Kasumi-1 (cell line): Measurements from ENCODE around the gene ZNF235.
"Not testable (repeated sequence)": the region's sequence is repeated elsewhere in the genome, so short reads cannot be mapped to it uniquely, and the experiment has no call there.

Experiments used
- DNase-seq, 2 experiments: peaks; one replicate each; lab custom pipeline; 2025; lab: John Stamatoyannopoulos, UW

Gene ZNF235

GRCh38 chr19:44304659-44305193, at the start of gene ZNF235:
TSS of gene ZNF235 (minus strand) at chr19:44305025. CDS start at chr19:44303404, 1,621 bp downstream.
- peak; percentile 97 for DNase-seq

DNA sequence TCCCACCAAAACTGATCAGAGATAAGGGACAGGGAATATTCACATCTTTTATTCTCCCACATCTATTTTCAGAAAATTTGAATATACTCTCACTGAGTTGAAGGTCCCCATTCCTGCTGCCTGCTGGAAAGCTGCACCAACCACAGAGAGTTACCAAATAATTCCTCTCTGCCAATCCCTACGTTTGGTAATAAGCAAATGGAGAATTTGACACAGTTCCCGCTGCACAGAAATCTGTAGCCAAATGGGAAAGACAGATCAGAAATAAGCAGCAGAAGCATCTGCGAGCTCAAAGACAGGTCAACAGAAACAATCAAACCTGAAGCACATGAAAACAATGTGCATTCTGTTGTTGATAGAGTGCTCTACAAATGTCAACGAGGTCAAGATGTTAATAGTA, 41.7 kb upstream of the ZNF235 start:
- DNase-seq = no peak

GRCh38 chr19:44345959-44346358, 41.1 kb upstream of the ZNF235 start:
- DNase-seq = no peak

DNA sequence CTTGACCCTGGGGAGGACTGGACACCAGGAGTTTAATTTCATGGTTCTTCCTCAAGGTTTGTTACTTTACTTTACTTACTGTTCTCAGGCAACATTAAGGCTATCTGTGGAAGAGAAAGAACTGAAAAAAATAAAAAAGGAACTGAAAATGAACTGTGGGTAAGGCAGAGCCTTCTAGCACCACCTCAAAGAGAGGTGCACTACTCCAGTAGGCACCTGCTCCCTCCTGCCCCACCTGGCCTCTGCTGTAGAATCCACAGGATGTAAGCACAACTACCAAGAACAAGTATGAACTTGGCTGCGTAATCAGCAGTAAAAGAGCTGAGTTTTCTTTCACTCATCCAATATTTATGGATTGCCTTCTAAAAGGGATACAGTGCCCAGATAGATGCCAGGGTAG, 39.4 kb upstream of the ZNF235 start:
- no peak for DNase-seq

DNA sequence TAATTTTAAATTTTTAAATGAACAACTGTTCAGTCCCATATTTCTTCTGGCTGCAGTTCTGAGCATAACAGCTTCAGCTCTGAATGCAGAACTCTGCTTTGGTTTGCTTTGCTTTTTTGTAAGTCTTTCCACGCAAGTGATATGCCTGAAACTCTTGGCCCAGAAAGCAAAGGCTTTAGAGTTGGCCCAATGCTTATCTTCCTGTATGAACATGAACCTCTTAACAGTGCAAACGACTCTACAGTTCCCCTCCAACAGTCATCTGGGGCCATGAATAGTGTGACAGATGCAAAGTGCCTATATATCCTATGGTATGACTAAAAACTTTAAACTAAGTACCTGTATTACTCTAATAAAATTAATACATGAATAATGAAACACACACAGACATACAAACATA, 37.0 kb upstream of the ZNF235 start:
- no peak for DNase-seq

GRCh38 chr19:44334639-44335038, 29.8 kb upstream of the ZNF235 start:
- DNase-seq = not testable (repeated sequence)

- no peak for DNase-seq
Measured at GRCh38 chr19:44332145-44332544, 27.3 kb upstream of the ZNF235 start.

DNA sequence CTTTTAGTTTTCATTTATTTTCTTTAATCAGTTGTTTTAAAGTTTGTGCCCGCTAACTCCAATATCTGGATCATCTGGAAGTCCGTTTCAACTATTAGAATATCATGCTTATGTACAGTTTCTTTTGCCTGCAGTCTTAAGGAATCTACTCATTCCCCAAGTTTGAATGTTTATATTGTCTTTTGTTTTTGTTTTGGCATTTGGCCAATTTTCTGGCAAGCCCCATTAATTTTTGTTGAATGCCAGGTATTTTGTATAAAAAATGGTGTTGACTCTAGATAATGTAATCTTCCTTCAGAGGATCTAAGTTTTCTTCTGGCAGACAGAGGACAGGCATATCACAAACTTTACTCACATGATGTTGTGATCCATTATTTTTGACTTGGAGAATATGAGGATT, 11.1 kb upstream of the ZNF235 start:
- DNase-seq = no peak

DNA sequence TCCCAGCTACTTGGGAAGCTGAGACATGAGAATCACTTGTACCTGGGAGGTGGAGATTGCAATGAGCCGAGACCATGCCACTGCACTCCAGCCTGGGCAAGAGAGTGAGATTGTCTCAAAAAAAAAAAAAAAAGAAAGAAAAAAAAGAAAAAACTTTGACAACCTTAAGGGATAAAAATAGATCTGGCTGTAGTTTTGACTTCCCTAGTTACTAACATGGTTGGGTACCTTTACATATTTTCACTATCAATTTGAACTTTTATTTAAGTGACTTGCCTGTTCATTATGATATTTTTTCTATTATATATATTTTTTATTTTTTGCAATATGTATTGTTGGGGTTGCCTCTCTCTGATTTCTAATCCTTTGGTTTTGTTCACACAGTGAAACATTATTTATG, 8.4 kb upstream of the ZNF235 start:
- no peak for DNase-seq

DNA sequence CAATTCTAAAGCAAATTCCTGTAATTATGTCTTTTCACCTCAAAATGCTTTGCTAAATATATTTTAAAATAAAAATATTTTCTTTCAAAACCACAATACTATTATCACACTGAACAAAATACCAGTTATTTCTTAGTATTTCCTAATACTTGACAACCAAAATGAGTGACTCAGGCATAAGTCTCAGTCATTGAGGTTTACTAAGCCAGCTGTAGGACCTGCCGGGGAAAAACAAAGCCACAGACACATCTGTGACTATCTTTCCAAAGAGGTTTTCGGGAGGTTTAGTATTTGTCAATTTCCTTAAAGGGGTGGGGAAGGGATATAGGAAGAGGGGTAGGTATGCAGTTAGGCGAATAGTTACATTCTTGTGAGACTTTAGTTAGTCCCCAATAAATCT, 3.2 kb upstream of the ZNF235 start:
- DNase-seq = no peak

GRCh38 chr19:44306283-44306682, 1.5 kb upstream of the ZNF235 start:
- no peak for DNase-seq

- no peak for DNase-seq
Measured at GRCh38 chr19:44305457-44305856, 632 bp upstream of the ZNF235 start.

GRCh38 chr19:44303976-44304568, 753 bp downstream of the ZNF235 start:
- peak in 1 of 2 experiments; percentile 39 for DNase-seq

- no peak for DNase-seq
Measured at GRCh38 chr19:44303320-44303719, 1.5 kb downstream of the ZNF235 start.

GRCh38 chr19:44284968-44285367, 19.9 kb downstream of the ZNF235 start:
- no peak for DNase-seq

DNA sequence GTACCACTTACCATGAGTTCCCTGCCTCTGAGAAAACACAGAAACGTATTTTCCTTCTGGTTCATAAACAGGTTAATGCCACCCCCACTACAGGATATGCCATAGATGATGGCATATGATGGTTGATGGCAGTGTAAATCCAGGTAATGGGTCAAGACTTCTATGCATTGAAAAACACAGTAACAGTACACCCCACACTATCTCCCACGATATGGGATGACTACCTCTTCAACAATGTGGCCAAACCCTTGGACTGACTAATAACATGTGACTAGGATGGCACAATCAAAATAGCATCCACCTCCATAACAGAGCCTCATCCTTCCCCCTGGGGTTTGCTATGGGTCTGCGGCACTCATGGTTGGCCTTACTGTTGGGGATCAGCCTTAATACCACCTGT, 22.0 kb downstream of the ZNF235 start:
- DNase-seq = no peak

GRCh38 chr19:44280916-44281315, 23.9 kb downstream of the ZNF235 start:
- peak; percentile 52 to 77 for DNase-seq

- no peak for DNase-seq
Measured at GRCh38 chr19:44278181-44278690, 26.6 kb downstream of the ZNF235 start.

DNA sequence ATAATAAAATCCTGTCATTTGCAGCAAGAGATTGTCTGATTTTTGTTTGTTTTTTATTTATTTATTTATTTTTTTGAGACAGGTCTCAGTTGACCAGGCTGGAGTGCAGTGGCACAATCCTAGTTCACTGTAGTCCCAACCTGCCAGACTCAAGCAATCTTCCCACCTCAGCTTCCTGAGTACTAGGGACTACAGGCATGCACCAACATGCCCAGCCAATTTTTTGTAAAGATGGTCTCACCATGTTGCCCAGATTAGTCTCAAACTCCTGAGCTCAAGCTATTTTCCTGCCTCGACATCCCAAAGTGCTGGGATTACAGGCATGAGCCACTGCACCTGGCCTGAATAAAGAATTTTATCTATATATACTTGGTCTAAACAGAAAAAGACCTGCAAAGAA, 27.5 kb downstream of the ZNF235 start:
- DNase-seq = no peak

DNA sequence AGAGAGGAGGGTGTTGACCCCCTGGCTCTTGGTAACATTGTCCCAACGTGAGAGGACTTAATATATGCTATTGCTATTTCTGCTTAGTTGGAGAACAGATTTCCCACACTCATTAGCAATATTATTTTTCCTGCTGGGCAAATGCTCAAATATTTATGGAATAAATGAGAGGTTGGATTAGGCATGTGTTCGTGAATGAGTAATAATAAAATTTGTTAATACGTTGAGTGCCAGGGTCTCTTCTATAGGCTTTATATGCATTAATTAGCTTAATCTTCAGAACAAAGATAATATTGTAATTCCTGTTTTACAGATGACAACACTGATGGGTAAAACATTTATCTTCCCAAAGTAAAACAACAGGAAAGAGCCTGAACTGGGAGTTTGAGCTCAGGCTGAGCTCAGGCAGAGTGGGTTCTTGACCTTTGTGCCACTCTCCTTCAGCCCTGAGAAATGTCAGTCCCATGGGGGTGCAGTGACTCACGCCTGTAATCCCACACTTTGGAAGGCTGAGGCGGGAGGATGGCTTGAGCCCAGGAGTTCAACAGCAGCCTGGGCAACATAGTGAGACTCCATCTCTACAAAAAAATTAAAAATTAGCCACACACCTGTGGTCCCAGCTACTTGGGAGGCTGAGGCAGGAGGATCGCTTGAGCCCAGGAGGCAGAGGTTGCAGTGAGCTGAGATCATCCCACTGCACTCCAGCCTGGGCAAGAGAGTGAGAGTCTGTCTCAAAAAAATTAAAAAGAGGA, 44.0 kb downstream of the ZNF235 start:
- no peak for DNase-seq

DNA sequence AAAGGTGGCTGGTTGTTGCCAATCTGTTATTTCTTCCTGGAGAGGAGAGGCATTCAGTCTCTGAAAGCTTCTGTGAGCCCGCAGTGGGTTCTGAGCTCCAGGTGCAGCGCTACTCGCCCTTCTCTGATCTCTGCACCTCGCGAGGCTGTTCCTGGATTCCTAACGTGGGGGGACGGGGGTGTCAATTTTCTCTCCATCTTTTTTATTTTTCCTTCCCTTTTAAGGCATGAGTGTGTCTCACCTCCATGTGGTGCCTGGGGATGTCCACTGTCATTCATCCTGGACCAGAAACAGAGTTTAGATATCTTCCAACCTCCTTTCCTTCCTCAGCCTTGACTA, 44.5 kb downstream of the ZNF235 start:
- DNase-seq = no peak

DNA sequence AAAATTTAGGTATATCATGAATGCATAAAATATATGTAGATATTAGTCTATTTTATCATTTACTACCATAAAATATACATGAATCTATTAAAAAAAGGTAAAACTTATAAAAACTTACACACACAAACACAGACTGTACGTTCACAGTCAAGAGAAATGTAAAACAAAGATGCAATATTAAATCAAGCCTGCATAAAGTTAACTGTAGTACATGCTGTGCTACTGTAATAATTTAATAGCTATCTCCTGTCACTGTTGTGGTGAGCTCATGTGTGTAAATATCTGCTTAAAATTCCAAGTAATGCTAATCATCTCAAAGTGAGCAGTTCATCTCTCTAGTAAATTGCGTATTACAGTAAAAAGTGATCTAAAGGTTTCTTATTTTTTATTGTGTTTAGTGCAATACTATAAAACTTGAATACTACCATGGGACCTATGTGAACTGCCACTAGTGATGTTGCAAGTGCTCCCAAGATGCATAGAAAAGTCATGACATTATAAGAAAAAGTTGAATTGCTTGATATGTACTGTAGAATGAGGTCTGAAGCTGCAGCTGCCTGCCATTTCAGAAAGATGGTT, 45.9 kb downstream of the ZNF235 start:
- no peak for DNase-seq

DNA sequence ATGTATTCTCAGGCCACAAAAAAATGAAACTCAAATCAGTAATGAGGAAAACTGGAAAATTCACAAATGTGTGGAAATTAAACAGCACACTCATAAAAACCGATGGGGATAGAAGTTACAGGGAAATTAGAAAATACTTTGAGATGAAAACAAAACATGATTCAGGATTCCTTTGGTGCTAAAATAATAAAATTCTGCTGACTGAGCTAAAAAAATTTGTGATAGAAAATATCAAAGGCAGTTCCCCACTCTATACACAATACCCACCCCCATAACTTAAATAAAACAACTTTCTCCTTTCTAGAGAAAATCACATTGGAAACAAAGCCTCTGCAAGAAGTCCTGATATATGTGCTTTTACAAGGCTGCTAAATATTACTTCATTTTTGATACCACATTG, 46.7 kb downstream of the ZNF235 start:
- no peak for DNase-seq
